ENCODE results near the gene ATG16L1. TPM values are rescaled to one million over a fixed set of nuclear protein-coding genes. Genes with fewer than 3 reads are reported as not detected.

Gene ATG16L1
- total and polyA plus RNA-seq, 2 donors (not counting 3 experiments of a cell fraction or from before 2014, with no cell fraction given), result 18.1 to 29.8 TPM

GRCh38 chr2:233325814-233326213 lies 74.3 kb downstream of the ATG16L1 start:
- POLR2A ChIA-PET, result no interaction called here
- no peak for FAIRE-seq
- no peak for DNase-seq (ENCODE audit: low read depth, low spot score)
- Histone ChIP-seq H4K20me1 (replicated peaks; ENCODE audit: control insufficient read depth, extremely low read depth, insufficient read depth, low read length) (no peaks in the 10 kb centered on the region), H3K4me3 (replicated peaks in 1 of 3; ENCODE audit: insufficient read depth in 1 of 3, low read depth in 1 of 3, low read length in 3 of 3) (no peak overlapping the region), H3K79me2 (ENCODE audit: control insufficient read depth, insufficient read depth, low read length) (no peaks in the 10 kb centered on the region), H2AFZ (ENCODE audit: low read depth, low read length) (no peak overlapping the region), H3K9me1 (replicated peaks; ENCODE audit: control insufficient read depth, extremely low read depth, insufficient read depth, low read length) (no peaks in the 10 kb centered on the region), H3K27ac (ENCODE audit: insufficient read depth, low read depth, low read length) (no peak overlapping the region), H3K9me3 (replicated peaks; ENCODE audit: control insufficient read depth, insufficient read depth, low read length) (no peaks in the 10 kb centered on the region), H3K4me2 (ENCODE audit: insufficient read depth, low read length) (no peak overlapping the region), H3K4me1 (ENCODE audit: control insufficient read depth, extremely low read depth, insufficient read depth, low read length) (no peaks in the 10 kb centered on the region), H3K27me3 (ENCODE audit: control insufficient read depth in 2 of 2, insufficient read depth in 2 of 2, low read length in 2 of 2) (peaks cover 2 to 3% of the 10 kb centered on the region in 2 experiments), H3K9ac (replicated peaks; ENCODE audit: extremely low read depth, insufficient read depth, low read length) (no peak overlapping the region), H3K36me3 (ENCODE audit: control insufficient read depth in 2 of 2, extremely low read depth in 1 of 2, insufficient read depth in 2 of 2, low read length in 2 of 2) (no peaks in the 10 kb centered on the region)
- intact Hi-C loops (cut with micrococcal nuclease), result no loop called here
- dilution Hi-C loops (cut with MboI; ENCODE audit: extremely low pct_ligation_motif_present, low sequenced_read_pairs), result no loop called here
- no TSS peak for BruUV-seq (replicated peaks)
- CTCF ChIA-PET, result interaction anchor here (0.6 kb wide), 1 partner anchor 17 kb away, joined by 4 read pairs; no protein-coding TSS in a partner anchor
- TF ChIP-seq MYC (IDR thresholded peaks at IDR 0.05; ENCODE audit: low read depth, low read length) (no peak), POLR2AphosphoS5 (IDR thresholded peaks at IDR 0.05; ENCODE audit: insufficient read depth, low read depth, low read length) (no peak), FOS (IDR thresholded peaks at IDR 0.05; ENCODE audit: borderline replicate concordance, insufficient read depth, low read length) (no peak), MAX (IDR thresholded peaks at IDR 0.05; ENCODE audit: insufficient read depth, insufficient read length) (no peak), JUN (IDR thresholded peaks at IDR 0.05; ENCODE audit: borderline replicate concordance, insufficient read depth, insufficient read length, low read depth) (no peak), POLR2A (IDR thresholded peaks at IDR 0.05; ENCODE audit: low read depth, low read length) (no peak), GATA2 (IDR thresholded peaks at IDR 0.05; ENCODE audit: insufficient read depth, insufficient read length, low read depth, low read length) (no peak), EZH2 (IDR thresholded peaks at IDR 0.05; ENCODE audit: borderline replicate concordance, low read depth, low read length, severe bottlenecking) (no peak), CTCF (IDR thresholded peaks at IDR 0.05; ENCODE audit: extremely low read depth in 1 of 2, insufficient read depth in 1 of 2, low read depth in 1 of 2, low read length in 2 of 2) (no peak)
